ENCODE results near the gene HLA-DMB. TPM values are rescaled to one million over a fixed set of nuclear protein-coding genes. Genes with fewer than 3 reads are reported as not detected.
A peak's percentile ranks its signal among the peaks of the same experiment; 100 is the strongest.

Gene HLA-DMB
- total RNA-seq, 1 donor from 2014 or later, result not detected

- H3K9me3 Mint-ChIP-seq (ENCODE audit: unreplicated experiment), result no peaks in the 10 kb centered on the region
- peak; percentile 97 for DNase-seq (ENCODE audit: extremely low spot score, unreplicated experiment)
- peak; percentile 26 for TF ChIP-seq CTCF (IDR thresholded peaks at IDR 0.05)
- peak overlapping the region; percentile 97 for H3K4me3 Mint-ChIP-seq (ENCODE audit: unreplicated experiment)
- peaks cover 19% of the 10 kb centered on the region for H3K4me1 Mint-ChIP-seq (ENCODE audit: unreplicated experiment)
- peak overlapping the region; percentile 97 for H3K27ac Mint-ChIP-seq (ENCODE audit: unreplicated experiment)
- H3K36me3 Mint-ChIP-seq (ENCODE audit: unreplicated experiment), result no peaks in the 10 kb centered on the region
- H3K27me3 Mint-ChIP-seq (ENCODE audit: unreplicated experiment), result peaks cover 6% of the 10 kb centered on the region
Measured at GRCh38 chr6:32894085-32895005, 46.5 kb downstream of the HLA-DMB start.

GRCh38 chr6:32890831-32891230 is 50.0 kb downstream of the HLA-DMB start:
- no peak for TF ChIP-seq CTCF (IDR thresholded peaks at IDR 0.05)
- no peaks in the 10 kb centered on the region for H3K36me3 Mint-ChIP-seq (ENCODE audit: unreplicated experiment)

DNA sequence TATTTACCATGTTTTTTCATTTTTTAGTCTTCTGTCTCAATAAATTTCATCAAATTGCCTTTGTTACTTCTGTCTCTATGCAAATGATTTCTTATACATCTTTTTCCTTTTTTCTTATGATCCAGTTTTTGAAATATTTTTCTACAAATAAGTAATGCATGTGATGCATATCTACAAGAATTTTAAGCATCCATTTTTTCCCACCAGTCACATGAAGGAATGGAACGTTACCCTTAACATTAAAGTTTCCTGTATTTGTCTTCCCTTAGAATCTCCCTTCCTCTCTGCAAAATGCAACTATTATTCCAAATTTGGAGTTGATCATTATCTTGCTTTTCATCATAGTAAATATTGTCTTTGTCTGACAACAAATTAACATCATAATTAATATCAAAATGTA is 51.3 kb downstream of the HLA-DMB start:
- peaks cover 22% of the 10 kb centered on the region for H3K4me1 Mint-ChIP-seq (ENCODE audit: unreplicated experiment)
- no peak overlapping the region for H3K4me3 Mint-ChIP-seq (ENCODE audit: unreplicated experiment)
- H3K27me3 Mint-ChIP-seq (ENCODE audit: unreplicated experiment), result peaks cover 11% of the 10 kb centered on the region
- no peak for DNase-seq (ENCODE audit: extremely low spot score, unreplicated experiment)
- no peak overlapping the region for H3K27ac Mint-ChIP-seq (ENCODE audit: unreplicated experiment)
- no peaks in the 10 kb centered on the region for H3K36me3 Mint-ChIP-seq (ENCODE audit: unreplicated experiment)
- no peaks in the 10 kb centered on the region for H3K9me3 Mint-ChIP-seq (ENCODE audit: unreplicated experiment)
- no peak for TF ChIP-seq CTCF (IDR thresholded peaks at IDR 0.05)

More at GRCh38 chr6:32890831-32891230, 50.0 kb downstream of the HLA-DMB start:
- Mint-ChIP-seq H3K27me3 (ENCODE audit: unreplicated experiment) (peaks cover 8% of the 10 kb centered on the region), H3K4me3 (ENCODE audit: unreplicated experiment) (no peak overlapping the region), H3K4me1 (ENCODE audit: unreplicated experiment) (peaks cover 32% of the 10 kb centered on the region), H3K9me3 (ENCODE audit: unreplicated experiment) (no peaks in the 10 kb centered on the region), H3K27ac (ENCODE audit: unreplicated experiment) (no peak overlapping the region)
- no peak for DNase-seq (ENCODE audit: extremely low spot score, unreplicated experiment)

DNA sequence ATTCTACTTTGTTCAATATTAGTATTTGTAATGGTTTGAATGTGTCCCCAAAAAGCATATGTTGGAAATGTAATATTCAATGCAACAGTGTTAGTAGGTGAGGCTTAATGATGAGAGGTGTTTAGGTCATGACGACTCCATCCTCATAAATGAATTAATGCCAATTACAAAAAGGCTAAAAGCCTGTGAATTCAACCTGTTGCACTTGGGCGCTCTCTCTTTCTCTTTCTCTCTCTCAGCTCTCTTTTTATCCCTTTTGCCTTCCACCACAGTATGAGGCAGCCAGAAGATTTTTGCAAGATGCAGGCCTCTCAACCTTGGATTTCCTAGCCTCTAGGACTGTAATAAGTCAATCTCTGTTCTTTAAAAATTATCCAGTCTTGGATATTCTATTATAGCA is 52.3 kb downstream of the HLA-DMB start:
- no peak overlapping the region for H3K4me3 Mint-ChIP-seq (ENCODE audit: unreplicated experiment)

More for the DNA sequence above, 52.3 kb downstream of the HLA-DMB start:
- Mint-ChIP-seq H3K36me3 (ENCODE audit: unreplicated experiment) (no peaks in the 10 kb centered on the region), H3K9me3 (ENCODE audit: unreplicated experiment) (no peaks in the 10 kb centered on the region), H3K27ac (ENCODE audit: unreplicated experiment) (no peak overlapping the region), H3K4me1 (ENCODE audit: unreplicated experiment) (peaks cover 24% of the 10 kb centered on the region), H3K27me3 (ENCODE audit: unreplicated experiment) (peaks cover 20% of the 10 kb centered on the region)
- DNase-seq (ENCODE audit: extremely low spot score, unreplicated experiment), result no peak
- no peak for TF ChIP-seq CTCF (IDR thresholded peaks at IDR 0.05)
